Measurements from ENCODE around the gene LRRC19.

Gene LRRC19

GRCh38 chr9:27033815-27034403 is 28.4 kb upstream of the LRRC19 start:
- Histone ChIP-seq H2BK120ac (ENCODE audit: insufficient read depth, low read length, poor library complexity) (no peak overlapping the region), H3K9ac (ENCODE audit: low read length) (no peak overlapping the region), H3K4me2 (ENCODE audit: low read length) (no peak overlapping the region), H3K4me3 (ENCODE audit: low read depth, low read length) (no peak overlapping the region), H3K9me3 (ENCODE audit: insufficient read depth, low read depth, low read length) (no peaks in the 10 kb centered on the region), H4K91ac (ENCODE audit: low read depth, low read length) (no peak overlapping the region), H2AK5ac (ENCODE audit: low read length) (no peak overlapping the region), H2BK5ac (ENCODE audit: low read depth, low read length, poor library complexity) (no peak overlapping the region), H3K79me1 (ENCODE audit: low read length) (no peaks in the 10 kb centered on the region), H3K79me2 (ENCODE audit: control insufficient read depth, insufficient read depth, low read length, poor library complexity) (no peaks in the 10 kb centered on the region), H2AFZ (ENCODE audit: insufficient read depth, low read length, poor library complexity) (no peak overlapping the region), H3K4ac (ENCODE audit: low read depth, low read length) (no peak overlapping the region), H4K8ac (ENCODE audit: low read depth, low read length) (no peak overlapping the region), H3K27me3 (ENCODE audit: insufficient read depth, low read length) (no peaks in the 10 kb centered on the region), H4K12ac (ENCODE audit: low read depth, low read length) (no peak overlapping the region), H3K23ac (ENCODE audit: low read length) (no peak overlapping the region), H3K14ac (ENCODE audit: low read length) (no peak overlapping the region), H3K4me1 (ENCODE audit: control insufficient read depth in 1 of 2, insufficient read depth in 2 of 2, low read length in 2 of 2) (no peaks in the 10 kb centered on the region), H3K27ac (ENCODE audit: low read depth, low read length) (no peak overlapping the region), H2BK12ac (ENCODE audit: low read length) (no peak overlapping the region), H3K18ac (ENCODE audit: low read length) (no peak overlapping the region), H3K36me3 (ENCODE audit: control insufficient read depth in 1 of 2, insufficient read depth in 2 of 2, low read length in 2 of 2) (peaks cover 0 to 1% of the 10 kb centered on the region in 2 experiments)
- WGBS (ENCODE audit: extremely low coverage, insufficient coverage, insufficient read length): no CpG with 5 or more reads among the region's 4 CpGs
- peak; percentile 49 to 88 for DNase-seq

- H3K79me2 ChIP-seq (ENCODE audit: control insufficient read depth, insufficient read depth, low read length, poor library complexity): no peaks in the 10 kb centered on the region
- H3K36me3 ChIP-seq (ENCODE audit: control insufficient read depth in 1 of 2, insufficient read depth in 2 of 2, low read length in 2 of 2): peaks cover 4% of the 10 kb centered on the region in 2 experiments
- no peak overlapping the region for H2AFZ ChIP-seq (ENCODE audit: insufficient read depth, low read length, poor library complexity)
- H3K27me3 ChIP-seq (ENCODE audit: insufficient read depth, low read length): no peaks in the 10 kb centered on the region
- no peaks in the 10 kb centered on the region for H3K79me1 ChIP-seq (ENCODE audit: low read length)
- no peak for DNase-seq
- no peak overlapping the region for H2AK5ac ChIP-seq (ENCODE audit: low read length)
- H3K18ac ChIP-seq (ENCODE audit: low read length): no peak overlapping the region
- H4K8ac ChIP-seq (ENCODE audit: low read depth, low read length): no peak overlapping the region
- H4K12ac ChIP-seq (ENCODE audit: low read depth, low read length): no peak overlapping the region
- H3K9me3 ChIP-seq (ENCODE audit: insufficient read depth, low read depth, low read length): no peaks in the 10 kb centered on the region
- H3K4me3 ChIP-seq (ENCODE audit: low read depth, low read length): no peak overlapping the region
- no CpG with 5 or more reads among the region's 7 CpGs for WGBS (ENCODE audit: extremely low coverage, insufficient coverage, insufficient read length)
- H3K4ac ChIP-seq (ENCODE audit: low read depth, low read length): no peak overlapping the region
- no peak overlapping the region for H2BK120ac ChIP-seq (ENCODE audit: insufficient read depth, low read length, poor library complexity)
- H2BK12ac ChIP-seq (ENCODE audit: low read length): no peak overlapping the region
- no peak overlapping the region for H4K91ac ChIP-seq (ENCODE audit: low read depth, low read length)
- H3K4me1 ChIP-seq (ENCODE audit: control insufficient read depth in 1 of 2, insufficient read depth in 2 of 2, low read length in 2 of 2): no peaks in the 10 kb centered on the region
- no peak overlapping the region for H3K27ac ChIP-seq (ENCODE audit: low read depth, low read length)
- H2BK5ac ChIP-seq (ENCODE audit: low read depth, low read length, poor library complexity): no peak overlapping the region
- no peak overlapping the region for H3K4me2 ChIP-seq (ENCODE audit: low read length)
- H3K9ac ChIP-seq (ENCODE audit: low read length): no peak overlapping the region
- no peak overlapping the region for H3K23ac ChIP-seq (ENCODE audit: low read length)
- H3K14ac ChIP-seq (ENCODE audit: low read length): no peak overlapping the region
These were observed 23.7 kb upstream of the LRRC19 start for GRCh38 chr9:27029186-27029585.

GRCh38 chr9:27022920-27023319 is 17.4 kb upstream of the LRRC19 start:
- Histone ChIP-seq H3K18ac (ENCODE audit: low read length) (no peak overlapping the region), H3K79me1 (ENCODE audit: low read length) (no peaks in the 10 kb centered on the region), H2BK12ac (ENCODE audit: low read length) (no peak overlapping the region), H3K27ac (ENCODE audit: low read depth, low read length) (no peak overlapping the region), H3K4me3 (ENCODE audit: low read depth, low read length) (no peak overlapping the region), H3K4me2 (ENCODE audit: low read length) (no peak overlapping the region), H2AK5ac (ENCODE audit: low read length) (no peak overlapping the region), H3K9me3 (ENCODE audit: insufficient read depth, low read depth, low read length) (no peaks in the 10 kb centered on the region), H4K12ac (ENCODE audit: low read depth, low read length) (no peak overlapping the region), H2BK5ac (ENCODE audit: low read depth, low read length, poor library complexity) (no peak overlapping the region), H3K9ac (ENCODE audit: low read length) (no peak overlapping the region), H3K23ac (ENCODE audit: low read length) (no peak overlapping the region), H4K91ac (ENCODE audit: low read depth, low read length) (no peak overlapping the region), H3K79me2 (ENCODE audit: control insufficient read depth, insufficient read depth, low read length, poor library complexity) (no peaks in the 10 kb centered on the region), H3K14ac (ENCODE audit: low read length) (no peak overlapping the region), H3K27me3 (ENCODE audit: insufficient read depth, low read length) (no peaks in the 10 kb centered on the region), H3K4me1 (ENCODE audit: control insufficient read depth in 1 of 2, insufficient read depth in 2 of 2, low read length in 2 of 2) (no peaks in the 10 kb centered on the region), H2AFZ (ENCODE audit: insufficient read depth, low read length, poor library complexity) (no peak overlapping the region), H3K4ac (ENCODE audit: low read depth, low read length) (no peak overlapping the region), H3K36me3 (ENCODE audit: control insufficient read depth in 1 of 2, insufficient read depth in 2 of 2, low read length in 2 of 2) (peaks cover 4 to 8% of the 10 kb centered on the region in 2 experiments), H4K8ac (ENCODE audit: low read depth, low read length) (no peak overlapping the region), H2BK120ac (ENCODE audit: insufficient read depth, low read length, poor library complexity) (no peak overlapping the region)
- DNase-seq: no peak
- WGBS (ENCODE audit: extremely low coverage, insufficient coverage, insufficient read length): no CpG with 5 or more reads among the region's 5 CpGs

- Histone ChIP-seq H3K9me3 (ENCODE audit: insufficient read depth, low read depth, low read length) (no peaks in the 10 kb centered on the region), H4K91ac (ENCODE audit: low read depth, low read length) (no peak overlapping the region), H3K36me3 (ENCODE audit: control insufficient read depth in 1 of 2, insufficient read depth in 2 of 2, low read length in 2 of 2) (peaks cover 2 to 6% of the 10 kb centered on the region in 2 experiments), H4K12ac (ENCODE audit: low read depth, low read length) (no peak overlapping the region), H2BK120ac (ENCODE audit: insufficient read depth, low read length, poor library complexity) (no peak overlapping the region), H3K9ac (ENCODE audit: low read length) (no peak overlapping the region), H3K79me1 (ENCODE audit: low read length) (no peaks in the 10 kb centered on the region), H3K27ac (ENCODE audit: low read depth, low read length) (no peak overlapping the region), H2AFZ (ENCODE audit: insufficient read depth, low read length, poor library complexity) (no peak overlapping the region), H2BK12ac (ENCODE audit: low read length) (no peak overlapping the region), H4K8ac (ENCODE audit: low read depth, low read length) (no peak overlapping the region), H3K18ac (ENCODE audit: low read length) (no peak overlapping the region), H3K4me1 (ENCODE audit: control insufficient read depth in 1 of 2, insufficient read depth in 2 of 2, low read length in 2 of 2) (no peaks in the 10 kb centered on the region), H3K27me3 (ENCODE audit: insufficient read depth, low read length) (no peaks in the 10 kb centered on the region), H2BK5ac (ENCODE audit: low read depth, low read length, poor library complexity) (no peak overlapping the region), H3K4ac (ENCODE audit: low read depth, low read length) (no peak overlapping the region), H3K14ac (ENCODE audit: low read length) (no peak overlapping the region), H3K4me3 (ENCODE audit: low read depth, low read length) (no peak overlapping the region), H3K4me2 (ENCODE audit: low read length) (no peak overlapping the region), H3K23ac (ENCODE audit: low read length) (no peak overlapping the region), H2AK5ac (ENCODE audit: low read length) (no peak overlapping the region), H3K79me2 (ENCODE audit: control insufficient read depth, insufficient read depth, low read length, poor library complexity) (no peaks in the 10 kb centered on the region)
- DNase-seq: no peak
These were observed 14.1 kb upstream of the LRRC19 start for GRCh38 chr9:27019589-27019988.

Measured in trophoblast cell (in vitro differentiated cells and primary cell).